Measurements from ENCODE around the gene CKMT1A. TPM values are rescaled to one million over a fixed set of nuclear protein-coding genes. Genes with fewer than 3 reads are reported as not detected.

Gene CKMT1A
- total RNA-seq, 1 experiment from 2014 or later: 21.6 TPM

- intact Hi-C loops (cut with micrococcal nuclease): no loop called here
- DNase-seq (ENCODE audit: low read depth, low spot score): no peak
- no peaks in the 10 kb centered on the region for H3K9me3 ChIP-seq (ENCODE audit: control insufficient read depth in 1 of 2, insufficient read depth in 1 of 2, low read depth in 1 of 2, low read length in 2 of 2)
- TF ChIP-seq MAX (IDR thresholded peaks at IDR 0.05) (no peak), ZNF274 (IDR thresholded peaks at IDR 0.05; ENCODE audit: low read depth, low read length) (no peak), CTCF (IDR thresholded peaks at IDR 0.05 in 2 of 3, conservative IDR thresholded peaks at IDR 0.05 in 1 of 3; ENCODE audit: borderline replicate concordance in 1 of 3, insufficient read depth in 1 of 3, low read depth in 2 of 3, low read length in 2 of 3) (no peak), SRF (IDR thresholded peaks at IDR 0.05; ENCODE audit: low read depth) (no peak), SP1 (IDR thresholded peaks at IDR 0.05; ENCODE audit: low read depth) (no peak), RAD21 (IDR thresholded peaks at IDR 0.05; ENCODE audit: low read depth) (no peak), EGR1 (IDR thresholded peaks at IDR 0.05; ENCODE audit: low read depth) (no peak), CEBPB (IDR thresholded peaks at IDR 0.05; ENCODE audit: low read depth) (no peak), EZH2 (IDR thresholded peaks at IDR 0.05) (no peak), POLR2A (IDR thresholded peaks at IDR 0.05; ENCODE audit: borderline replicate concordance, extremely low read depth, insufficient read depth, insufficient read length) (no peak), TCF7L2 (IDR thresholded peaks at IDR 0.05; ENCODE audit: borderline replicate concordance, extremely low read depth, insufficient read depth, insufficient read length) (no peak), JUND (IDR thresholded peaks at IDR 0.05) (no peak), REST (IDR thresholded peaks at IDR 0.05; ENCODE audit: low read depth) (no peak), ZFX (IDR thresholded peaks at IDR 0.05) (no peak), ELF1 (IDR thresholded peaks at IDR 0.05; ENCODE audit: borderline replicate concordance, low read depth) (no peak), POLR2AphosphoS5 (IDR thresholded peaks at IDR 0.05; ENCODE audit: low read depth, low read length) (no peak), ZBTB33 (IDR thresholded peaks at IDR 0.05; ENCODE audit: extremely low read depth, insufficient replicate concordance, low read length) (no peak), ATF3 (IDR thresholded peaks at IDR 0.05) (no peak), FOSL1 (IDR thresholded peaks at IDR 0.05; ENCODE audit: low read depth) (no peak), CBX3 (IDR thresholded peaks at IDR 0.05; ENCODE audit: low read depth) (no peak)
- CTCF ChIA-PET: no interaction called here
- H3K27ac ChIP-seq (ENCODE audit: low read depth, low read length): no peak overlapping the region
- H3K4me2 ChIP-seq (ENCODE audit: low read length): no peak overlapping the region
- peaks cover 3 to 14% of the 10 kb centered on the region in 2 experiments; a peak in 2 of 4 replicates for H3K4me1 ChIP-seq (ENCODE audit: control insufficient read depth in 1 of 2, insufficient read depth in 2 of 2, low read length in 2 of 2)
- no peaks in the 10 kb centered on the region for H3K27me3 ChIP-seq (ENCODE audit: insufficient read depth, low read length)
- H3K4me3 ChIP-seq (replicated peaks in 1 of 2; ENCODE audit: low read depth in 1 of 2, low read length in 2 of 2): no peak overlapping the region
- H2AFZ ChIP-seq (ENCODE audit: low read depth, low read length, poor library complexity, severe bottlenecking): no peak overlapping the region
- peaks cover 13% of the 10 kb centered on the region; the same call in 1 of the 2 replicates for H4K20me1 ChIP-seq (ENCODE audit: insufficient read depth)
- ATAC-seq: no peak
- BruUV-seq (replicated peaks): no TSS peak
- RAD21 ChIA-PET (ENCODE audit: low non-redundant PET in 1 of 2, low total read pairs in 2 of 2, uncharacterized antibody in 2 of 2, unreplicated experiment in 2 of 2): no interaction called here
- H3K79me2 ChIP-seq (ENCODE audit: insufficient read depth, low read length): peaks cover 70% of the 10 kb centered on the region
- POLR2A ChIA-PET: no interaction called here
- H3K9me2 ChIP-seq (ENCODE audit: insufficient read depth): no peaks in the 10 kb centered on the region
- H3K9ac ChIP-seq (ENCODE audit: low read length): no peak overlapping the region
- H3K36me3 ChIP-seq (ENCODE audit: control insufficient read depth in 1 of 2, insufficient read depth in 2 of 2, low read length in 2 of 2): peaks cover 9 to 23% of the 10 kb centered on the region in 2 experiments
These were observed 54.7 kb downstream of the CKMT1A start for GRCh38 chr15:43748376-43748775.

Data from HCT116 (cell line).